SU-DHL-6 (cell line): Measurements from ENCODE around the gene CFAP97D2.

Experiments
- H2AFZ ChIP-seq: fragments of 200-600 bp; sonication (generic); 2 replicates; pipeline ENCODE4 v1.6.1; 2014; ENCODE audit warnings: low read depth, mild to moderate bottlenecking, moderate library complexity, mixed read lengths, antibody characterized with exemption, low read length; ENCODE audit not compliant: severe bottlenecking
- H3F3A ChIP-seq: fragments of 200-600 bp; shearing (Covaris generic); 2 replicates; pipeline ENCODE4 v1.6.0; 2016; ENCODE audit warnings: antibody characterized with exemption, mild to moderate bottlenecking; ENCODE audit not compliant: insufficient read depth
- H3K27ac ChIP-seq: fragments of 200-600 bp; sonication (generic); 2 replicates; pipeline ENCODE4 v1.5.1; 2016; ENCODE audit warnings: low read depth, mild to moderate bottlenecking, low read length, moderate library complexity, mixed read lengths
- H3K27me3 ChIP-seq: fragments of 200-600 bp; sonication (generic), shearing (Covaris generic); 2 replicates; pipeline ENCODE4 v1.6.0; 2014; ENCODE audit warnings: mild to moderate bottlenecking, low read length
- H3K36me3 ChIP-seq: fragments of 200-600 bp; sonication (generic); 2 replicates; pipeline ENCODE4 v1.6.1; 2014; ENCODE audit warnings: mild to moderate bottlenecking, low read length, mixed read lengths
- H3K4me2 ChIP-seq: fragments of 300-600, 200-600 bp; shearing (Covaris generic), sonication (generic); 2 replicates; pipeline ENCODE4 v1.6.0; 2014; ENCODE audit warnings: low read length, low read depth, mild to moderate bottlenecking; ENCODE audit not compliant: poor library complexity, severe bottlenecking
- H3K4me3 ChIP-seq: fragments of 200-600 bp; sonication (generic); 2 replicates; pipeline ENCODE4 v1.5.1; 2014; ENCODE audit warnings: antibody characterized with exemption, low read length, mild to moderate bottlenecking, mixed read lengths; ENCODE audit not compliant: insufficient read depth, poor library complexity, severe bottlenecking
- H3K79me2 ChIP-seq: fragments of 200-600 bp; sonication (generic); 2 replicates; pipeline ENCODE4 v1.6.1; 2014; ENCODE audit warnings: mild to moderate bottlenecking, low read length, moderate library complexity; ENCODE audit not compliant: insufficient read depth
- H3K9ac ChIP-seq: fragments of 200-600 bp; sonication (generic); 2 replicates; pipeline ENCODE4 v1.7.0; 2014; ENCODE audit warnings: mild to moderate bottlenecking, low read length
- H3K9me2 ChIP-seq: fragments of 200-600 bp; sonication (generic); replicated peaks from 2 replicates; pipeline ENCODE4 v1.6.1; 2014; ENCODE audit warnings: low read length; ENCODE audit not compliant: insufficient read depth
- H3K9me3 ChIP-seq: fragments of 200-600 bp; sonication (generic); 2 replicates; pipeline ENCODE4 v1.6.1; 2014; ENCODE audit warnings: low read length, mixed read lengths; ENCODE audit not compliant: insufficient read depth
- H4K20me1 ChIP-seq: fragments of 200-600 bp; sonication (generic); 2 replicates; pipeline ENCODE4 v1.6.1; 2014; ENCODE audit warnings: low read depth, mild to moderate bottlenecking, antibody characterized with exemption, low read length, moderate library complexity, mixed read lengths
- CTCF ChIP-seq: fragments of 200-600 bp; sonication (generic); IDR thresholded peaks from one replicate; pipeline ENCODE4 v1.5.1; 2017; ENCODE audit warnings: antibody characterized with exemption, mild to moderate bottlenecking, low read length, moderate library complexity; ENCODE audit not compliant: insufficient read depth, poor library complexity, severe bottlenecking
- EZH2phosphoT487 ChIP-seq: fragments of 200-600 bp; sonication (generic), shearing (Covaris generic); conservative IDR thresholded peaks from 2 replicates; pipeline ENCODE4 v1.6.1; 2018; ENCODE audit warnings: mild to moderate bottlenecking, antibody characterized with exemption, low read length, moderate library complexity, mixed read lengths

The CFAP97D2 gene

GRCh38 chr13:114143806-114144605 is 35.1 kb upstream of the CFAP97D2 start:
- no peak overlapping the region for H3K4me3 ChIP-seq
- H3K4me2 ChIP-seq: no peak overlapping the region
- H3K27me3 ChIP-seq: no peaks in the 10 kb centered on the region
- no peaks in the 10 kb centered on the region for H3K79me2 ChIP-seq
- H3K36me3 ChIP-seq: no peaks in the 10 kb centered on the region
- H3K27ac ChIP-seq: no peak overlapping the region
- no peak overlapping the region for H2AFZ ChIP-seq
- H3K9me2 ChIP-seq: no peaks in the 10 kb centered on the region
- no peaks in the 10 kb centered on the region for H3K9me3 ChIP-seq
- TF ChIP-seq CTCF (peak; percentile 33), EZH2phosphoT487 (no peak)
- no peaks in the 10 kb centered on the region for H4K20me1 ChIP-seq
- no peak overlapping the region for H3K9ac ChIP-seq
- H3F3A ChIP-seq: no peaks in the 10 kb centered on the region

- Histone ChIP-seq H3K79me2 (no peaks in the 10 kb centered on the region), H3K4me3 (no peak overlapping the region), H4K20me1 (no peaks in the 10 kb centered on the region), H3K9me3 (no peaks in the 10 kb centered on the region), H3K9me2 (no peaks in the 10 kb centered on the region), H2AFZ (no peak overlapping the region), H3K4me2 (no peak overlapping the region), H3K36me3 (no peaks in the 10 kb centered on the region), H3F3A (no peaks in the 10 kb centered on the region), H3K9ac (no peak overlapping the region), H3K27ac (no peak overlapping the region), H3K27me3 (no peaks in the 10 kb centered on the region)
- TF ChIP-seq EZH2phosphoT487: no peak
- TF ChIP-seq CTCF: no peak
Observed at GRCh38 chr13:114144606-114145244, 34.3 kb upstream of the CFAP97D2 start.

GRCh38 chr13:114145256-114145655 is 33.8 kb upstream of the CFAP97D2 start:
- TF ChIP-seq CTCF (no peak), EZH2phosphoT487 (no peak)
- Histone ChIP-seq H3K4me2 (no peak overlapping the region), H3K79me2 (no peaks in the 10 kb centered on the region), H3K36me3 (no peaks in the 10 kb centered on the region), H3K27ac (no peak overlapping the region), H3K27me3 (no peaks in the 10 kb centered on the region), H3K4me3 (no peak overlapping the region), H3F3A (no peaks in the 10 kb centered on the region), H3K9me2 (no peaks in the 10 kb centered on the region), H3K9ac (no peak overlapping the region), H3K9me3 (no peaks in the 10 kb centered on the region), H4K20me1 (no peaks in the 10 kb centered on the region), H2AFZ (no peak overlapping the region)
